ENCODE results near the gene THAP3.

The THAP3 gene

DNA sequence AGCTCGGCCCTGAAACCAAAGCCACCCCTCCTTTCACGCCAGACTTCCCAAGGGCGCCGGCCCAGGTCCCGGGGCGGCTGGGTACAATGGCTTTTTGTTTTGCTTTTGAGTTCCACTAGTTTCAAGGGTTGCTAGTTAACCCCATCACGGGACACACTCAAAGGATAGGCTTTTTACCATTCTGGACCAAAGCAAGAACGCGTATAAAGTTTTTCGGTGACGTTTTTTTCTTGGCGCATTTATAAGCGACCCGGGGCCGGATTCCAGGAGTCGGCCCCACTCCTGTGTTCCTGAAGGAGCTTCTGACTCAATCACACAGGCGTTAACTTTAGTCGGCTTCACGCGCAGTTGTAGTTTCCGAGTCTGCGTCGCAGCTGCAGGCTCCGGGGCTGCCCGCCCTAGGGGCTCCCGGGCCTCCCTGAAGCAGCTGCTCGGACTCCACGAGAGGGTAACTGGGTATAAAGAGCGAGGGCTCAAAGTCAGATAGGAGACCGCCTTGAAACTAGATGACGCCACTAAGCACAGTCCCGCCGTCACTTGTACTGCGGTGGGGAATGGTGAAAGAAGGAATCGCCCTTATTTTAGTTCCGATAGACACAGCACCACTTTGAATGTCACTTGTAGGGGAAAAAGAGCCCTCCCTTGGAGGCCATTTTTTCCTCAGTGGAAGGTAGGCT lies 21.3 kb upstream of the THAP3 start:
- TF ChIP-seq, protein P1, sequence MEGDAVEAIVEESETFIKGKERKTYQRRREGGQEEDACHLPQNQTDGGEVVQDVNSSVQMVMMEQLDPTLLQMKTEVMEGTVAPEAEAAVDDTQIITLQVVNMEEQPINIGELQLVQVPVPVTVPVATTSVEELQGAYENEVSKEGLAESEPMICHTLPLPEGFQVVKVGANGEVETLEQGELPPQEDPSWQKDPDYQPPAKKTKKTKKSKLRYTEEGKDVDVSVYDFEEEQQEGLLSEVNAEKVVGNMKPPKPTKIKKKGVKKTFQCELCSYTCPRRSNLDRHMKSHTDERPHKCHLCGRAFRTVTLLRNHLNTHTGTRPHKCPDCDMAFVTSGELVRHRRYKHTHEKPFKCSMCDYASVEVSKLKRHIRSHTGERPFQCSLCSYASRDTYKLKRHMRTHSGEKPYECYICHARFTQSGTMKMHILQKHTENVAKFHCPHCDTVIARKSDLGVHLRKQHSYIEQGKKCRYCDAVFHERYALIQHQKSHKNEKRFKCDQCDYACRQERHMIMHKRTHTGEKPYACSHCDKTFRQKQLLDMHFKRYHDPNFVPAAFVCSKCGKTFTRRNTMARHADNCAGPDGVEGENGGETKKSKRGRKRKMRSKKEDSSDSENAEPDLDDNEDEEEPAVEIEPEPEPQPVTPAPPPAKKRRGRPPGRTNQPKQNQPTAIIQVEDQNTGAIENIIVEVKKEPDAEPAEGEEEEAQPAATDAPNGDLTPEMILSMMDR (IDR thresholded peaks at IDR 0.05; ENCODE audit: low read depth, low read length): no peak
- H3K4me3 ChIP-seq (ENCODE audit: low read depth, low read length): peak overlapping the region; percentile 57

DNA sequence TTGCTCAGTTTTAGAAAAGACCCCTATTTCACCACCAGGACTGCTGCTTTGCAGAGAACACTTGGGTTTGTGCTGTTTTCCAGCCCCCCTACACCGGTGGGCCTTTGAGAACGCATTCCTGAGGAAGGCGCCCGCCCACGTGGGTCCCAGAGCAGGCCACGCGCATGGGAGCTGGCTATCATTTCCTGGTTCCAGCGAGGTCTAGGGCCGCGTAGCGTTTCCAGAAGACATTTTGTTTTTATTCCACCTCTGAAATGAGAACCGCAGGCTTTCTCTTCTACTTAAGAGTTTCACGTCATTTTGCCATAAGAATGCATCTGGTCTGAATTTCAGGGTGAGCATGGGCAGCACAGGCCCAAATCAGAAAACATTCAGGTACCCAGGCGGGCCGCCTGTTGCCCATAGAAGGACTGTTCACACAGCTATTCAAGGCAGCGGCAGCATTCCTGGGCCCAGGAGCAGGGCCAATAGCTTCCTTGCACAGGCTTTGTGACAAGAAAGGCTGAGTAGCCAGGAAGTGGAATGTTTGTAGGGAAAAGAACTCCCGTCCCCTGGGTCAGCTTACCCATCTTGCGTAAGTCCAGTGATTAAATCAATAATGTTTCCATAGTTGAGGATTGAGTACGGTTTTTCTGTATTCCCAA lies 20.6 kb upstream of the THAP3 start:
- peak overlapping the region; percentile 57 for H3K4me3 ChIP-seq (ENCODE audit: low read depth, low read length)
- TF ChIP-seq, protein P1 (IDR thresholded peaks at IDR 0.05; ENCODE audit: low read depth, low read length): no peak

DNA sequence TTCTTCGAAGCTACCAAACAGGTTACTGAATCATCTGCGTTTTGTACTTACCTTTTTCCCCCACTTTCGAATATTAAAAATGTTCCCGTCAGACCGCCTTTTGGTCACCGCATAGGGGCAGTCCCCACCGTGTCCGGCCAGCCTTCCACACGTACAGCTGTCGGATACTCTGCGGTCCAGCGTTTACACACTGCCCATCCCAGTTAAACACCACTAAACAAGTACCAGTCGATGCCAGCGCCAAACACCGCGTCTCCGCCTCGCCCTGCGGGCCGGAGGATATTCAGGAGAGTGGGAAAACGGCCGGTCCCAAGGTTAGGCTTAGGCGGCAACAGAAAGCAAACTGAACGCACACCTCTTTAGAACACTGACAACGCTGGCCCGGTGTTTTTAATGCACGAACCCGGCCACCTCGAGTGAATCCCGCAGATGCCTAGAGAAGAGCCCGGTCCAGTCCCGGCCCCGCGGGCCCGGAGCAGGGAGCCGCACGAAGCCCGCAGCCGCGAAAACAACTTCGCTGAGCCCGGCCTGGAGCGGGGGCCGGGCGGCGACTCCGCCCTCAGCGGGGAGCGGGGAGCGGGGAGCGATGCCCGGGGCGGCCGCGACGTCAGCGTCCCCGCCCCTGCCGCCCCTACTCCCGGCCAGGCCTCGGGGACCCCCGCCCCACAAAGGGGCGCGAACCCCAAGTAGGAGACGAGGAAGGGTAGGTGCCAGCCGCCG lies 11.9 kb upstream of the THAP3 start:
- H3K4me3 ChIP-seq (ENCODE audit: low read depth, low read length): peak overlapping the region; percentile 85
- TF ChIP-seq, protein P1 (IDR thresholded peaks at IDR 0.05; ENCODE audit: low read depth, low read length): no peak

DNA sequence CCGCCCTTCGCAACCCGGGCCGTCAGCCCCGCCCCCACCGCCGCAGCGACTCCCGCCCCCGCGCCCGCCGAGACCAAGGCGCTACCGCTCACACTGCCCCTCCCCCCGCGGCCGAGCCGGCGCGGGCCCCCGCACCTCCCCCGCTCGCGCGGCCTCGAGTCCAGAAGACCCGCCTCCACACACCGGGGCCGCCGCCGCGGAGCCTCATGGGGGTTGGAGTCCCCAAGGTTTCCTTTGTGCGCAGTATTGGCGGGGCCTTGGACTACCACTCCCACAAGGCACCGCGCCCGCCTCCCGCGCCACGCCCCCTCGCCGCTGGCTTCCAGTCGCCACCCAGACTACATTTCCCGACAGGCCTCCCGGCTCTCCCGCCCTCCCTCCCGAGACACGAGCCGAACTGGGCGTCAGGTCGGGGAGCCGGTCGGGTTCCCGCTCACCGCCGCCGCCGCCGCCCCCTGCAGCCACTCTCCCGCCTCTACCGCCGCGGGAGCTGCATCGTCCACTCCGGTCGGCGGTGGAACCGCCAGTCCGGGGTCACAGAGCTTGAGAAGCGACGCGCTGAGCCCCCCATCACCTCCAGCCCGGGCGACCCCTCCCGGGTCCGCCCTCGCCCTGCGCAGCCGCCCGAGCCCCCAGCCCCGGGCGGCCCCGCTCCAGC lies 11.2 kb upstream of the THAP3 start, which contains the start of gene PHF13:
Gene PHF13, plus strand, starts transcription at position 371 of the 658 bp plus-strand sequence. CDS start 336 bp downstream, outside the sequence.
- TF ChIP-seq, protein P1 (IDR thresholded peaks at IDR 0.05; ENCODE audit: low read depth, low read length): no peak

DNA sequence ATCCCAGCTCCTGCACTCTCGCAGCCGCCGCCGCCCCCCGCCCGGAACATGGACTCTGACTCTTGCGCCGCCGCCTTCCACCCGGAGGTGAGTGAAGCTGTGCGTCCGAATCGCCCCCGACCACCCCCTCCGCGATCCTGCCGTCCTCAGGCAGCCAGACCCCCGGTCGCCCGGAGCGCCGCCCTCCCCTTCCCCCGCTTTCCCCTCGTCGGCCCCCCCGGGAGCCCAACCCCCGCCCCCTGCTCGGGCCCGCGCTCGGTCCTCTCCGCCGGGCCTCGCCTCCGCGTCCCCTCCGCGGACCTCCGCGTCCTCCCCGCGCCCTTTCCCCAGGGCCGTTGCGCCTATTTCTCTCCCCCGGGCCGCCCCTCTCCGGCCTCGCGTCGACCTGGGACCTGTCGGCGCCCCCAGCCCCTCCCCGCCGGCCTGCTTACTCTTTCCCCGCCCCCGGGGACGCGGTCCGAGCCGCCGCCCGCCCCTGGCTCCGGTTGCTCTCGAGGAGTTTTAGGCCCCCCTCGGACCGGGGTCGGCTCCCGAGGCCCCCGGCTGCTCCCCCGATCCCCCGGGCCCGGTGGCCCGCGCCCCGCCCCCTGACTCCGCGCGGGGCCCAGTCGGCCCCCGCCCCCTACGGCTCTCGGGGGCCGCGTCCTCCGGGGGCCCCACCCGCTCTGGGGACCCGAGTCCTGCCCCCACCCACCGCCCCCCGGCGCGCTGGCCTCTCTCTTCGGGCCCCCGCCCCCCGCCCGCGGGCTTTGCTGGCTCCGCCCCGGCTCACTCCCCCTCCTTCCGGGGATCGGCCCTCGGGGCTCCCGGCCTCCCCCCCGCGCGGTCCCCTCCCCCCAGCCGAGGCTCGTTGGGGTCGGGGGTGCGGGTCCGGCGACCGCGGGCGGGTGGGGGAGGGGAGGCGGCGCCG lies 10.4 kb upstream of the THAP3 start:
- TF ChIP-seq, protein P1 (IDR thresholded peaks at IDR 0.05; ENCODE audit: low read depth, low read length): no peak

More for the DNA sequence above, 11.2 kb upstream of the THAP3 start, which contains the start of gene PHF13:
- peak within 1 kb of the TSS; percentile 85 for H3K4me3 ChIP-seq (ENCODE audit: low read depth, low read length)

More for the DNA sequence above, 10.4 kb upstream of the THAP3 start:
- H3K4me3 ChIP-seq (ENCODE audit: low read depth, low read length): peak overlapping the region; percentile 77

Measured in WI38 (cell line).